Activated CD8-positive, alpha-beta memory T cell treated with anti-CD3 and anti-CD28 coated beads, Interleukin-2, amount 50 U/mL, for 48 hours (primary cell): ENCODE data around the gene CEP72.
"Not testable (repeated sequence)": the region's sequence is repeated elsewhere in the genome, so short reads cannot be mapped to it uniquely, and the experiment has no call there.

Source experiments
- DNase-seq: peaks from one replicate; pipeline ENCODE4 v3.0.0-alpha.2; 2020

The CEP72 gene

DNA sequence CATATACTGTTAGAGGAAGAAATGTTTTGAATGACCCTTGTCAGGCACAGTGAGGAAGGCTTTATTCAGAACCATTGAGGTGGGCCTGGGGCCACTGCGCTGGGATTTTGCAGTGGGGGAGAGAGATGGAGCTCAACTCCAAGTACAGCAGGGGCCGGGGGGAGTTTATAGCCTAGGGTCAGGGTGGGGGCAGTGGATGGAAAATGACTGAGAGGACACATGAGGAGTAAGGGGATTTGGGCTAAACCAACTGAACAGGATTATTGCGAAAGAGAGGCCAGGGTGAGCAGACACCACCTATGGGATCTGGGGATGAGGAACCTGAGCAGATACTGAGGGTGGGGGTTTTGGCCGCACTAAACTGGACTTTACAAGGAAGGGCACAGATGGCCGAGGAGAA is 6.3 kb downstream of the CEP72 start:
- no peak for DNase-seq

DNA sequence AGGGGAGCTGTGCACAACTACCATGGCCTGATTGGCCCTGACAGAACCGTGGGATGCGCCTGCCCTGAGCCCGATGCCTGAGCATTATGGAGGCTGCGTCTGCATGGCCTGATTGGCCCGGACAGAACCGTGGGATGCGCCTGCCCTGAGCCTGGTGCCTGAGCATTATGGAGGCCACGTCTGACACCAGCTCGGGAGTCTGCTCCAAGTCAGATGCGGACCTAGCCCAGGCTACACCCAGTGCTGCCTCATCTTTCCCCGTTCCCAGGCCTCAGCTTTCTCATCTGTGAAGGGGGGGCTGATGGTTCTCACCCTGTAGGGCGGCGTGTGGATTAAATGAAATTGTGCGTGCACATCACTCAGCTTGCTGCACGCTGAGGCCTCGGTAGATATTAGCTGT is 7.3 kb downstream of the CEP72 start:
- no peak for DNase-seq

DNA sequence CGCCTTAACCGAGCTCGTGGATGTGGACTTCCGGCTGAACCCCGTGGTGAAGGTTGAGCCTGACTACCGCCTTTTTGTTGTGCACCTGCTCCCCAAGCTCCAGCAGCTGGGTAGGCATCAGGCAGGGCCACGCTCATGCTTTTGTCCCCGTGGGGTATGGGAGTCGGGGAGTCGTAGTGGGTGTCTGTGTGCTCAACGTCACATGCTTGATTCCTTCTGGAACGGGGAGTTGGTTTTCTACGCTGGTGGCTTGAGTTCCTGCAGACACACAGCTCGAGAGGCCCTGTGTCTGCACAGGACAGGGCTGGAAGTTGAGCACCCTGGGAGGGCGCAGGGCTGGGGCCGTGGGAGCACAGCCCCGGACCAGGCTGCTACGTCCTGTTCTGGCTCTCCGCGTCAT is 8.0 kb downstream of the CEP72 start:
- no peak for DNase-seq

DNA sequence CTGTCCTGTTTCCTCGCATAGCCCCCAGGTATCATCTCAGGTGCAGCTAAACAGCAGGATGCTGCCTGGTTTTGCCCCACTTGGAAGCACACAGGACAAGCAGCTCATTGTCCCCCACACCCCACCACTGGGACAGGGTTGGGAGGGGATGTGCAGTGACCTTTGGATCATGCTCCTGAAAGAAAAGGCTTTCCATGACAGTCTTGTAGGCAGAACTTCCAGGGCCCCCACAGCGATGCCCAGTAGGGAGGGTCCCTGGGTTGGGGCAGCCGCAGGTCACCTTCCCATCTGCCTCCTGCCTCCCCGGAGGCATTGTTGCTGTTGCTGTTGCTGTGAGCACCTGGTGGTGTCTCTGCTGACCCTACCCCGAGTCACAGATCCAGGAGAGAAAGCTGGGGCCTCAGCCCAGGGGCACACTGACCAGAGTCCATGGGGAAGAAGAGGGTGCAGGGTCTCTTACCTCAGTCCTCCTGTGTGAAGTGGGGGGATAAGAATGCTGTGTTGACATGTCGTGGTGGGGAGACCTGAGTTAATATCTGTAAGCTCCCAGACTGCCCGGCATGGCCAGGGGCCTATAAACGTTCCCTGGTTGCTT is 8.5 kb downstream of the CEP72 start:
- DNase-seq, result no peak

DNA sequence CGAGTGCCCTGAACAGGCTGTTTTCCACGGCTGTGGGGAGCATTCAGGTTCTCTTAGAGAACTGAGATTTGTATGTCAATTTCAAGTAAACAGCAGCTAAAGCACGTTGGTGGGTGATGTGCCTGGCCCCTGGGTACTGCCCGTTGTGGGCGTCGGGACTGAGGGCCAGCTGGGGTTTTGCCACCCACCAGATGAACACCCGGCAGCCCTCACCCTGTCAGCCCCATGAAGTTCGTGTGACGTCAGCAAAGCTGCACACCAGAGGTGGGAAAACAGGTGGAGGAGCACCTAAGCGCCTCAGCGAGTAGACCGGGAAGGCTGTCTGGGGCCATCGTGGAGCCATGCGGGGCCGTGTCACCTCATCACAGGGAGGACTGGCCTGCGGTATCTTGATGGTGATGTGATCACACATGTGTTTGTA is 9.2 kb downstream of the CEP72 start:
- no peak for DNase-seq

DNA sequence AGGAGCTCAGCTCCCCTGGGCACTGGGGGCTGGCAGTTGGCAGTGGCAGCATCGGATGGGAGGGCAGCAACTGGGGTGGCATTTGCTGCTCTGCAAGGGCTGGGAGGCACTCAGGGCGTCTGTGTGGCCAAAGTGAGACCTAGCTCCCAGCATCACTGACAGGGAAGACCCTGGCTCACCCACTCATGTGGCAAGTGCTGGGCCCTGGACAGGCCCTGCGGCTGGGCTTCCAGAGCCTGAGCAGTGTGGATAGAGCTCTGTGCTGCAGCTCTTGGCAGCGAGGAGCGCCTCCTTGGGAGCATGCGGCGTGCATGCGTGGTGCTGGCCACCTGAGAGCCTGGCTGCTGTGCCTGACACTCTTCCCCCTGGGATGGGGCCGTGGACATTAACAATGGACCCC is 10.2 kb downstream of the CEP72 start:
- DNase-seq, result no peak

DNA sequence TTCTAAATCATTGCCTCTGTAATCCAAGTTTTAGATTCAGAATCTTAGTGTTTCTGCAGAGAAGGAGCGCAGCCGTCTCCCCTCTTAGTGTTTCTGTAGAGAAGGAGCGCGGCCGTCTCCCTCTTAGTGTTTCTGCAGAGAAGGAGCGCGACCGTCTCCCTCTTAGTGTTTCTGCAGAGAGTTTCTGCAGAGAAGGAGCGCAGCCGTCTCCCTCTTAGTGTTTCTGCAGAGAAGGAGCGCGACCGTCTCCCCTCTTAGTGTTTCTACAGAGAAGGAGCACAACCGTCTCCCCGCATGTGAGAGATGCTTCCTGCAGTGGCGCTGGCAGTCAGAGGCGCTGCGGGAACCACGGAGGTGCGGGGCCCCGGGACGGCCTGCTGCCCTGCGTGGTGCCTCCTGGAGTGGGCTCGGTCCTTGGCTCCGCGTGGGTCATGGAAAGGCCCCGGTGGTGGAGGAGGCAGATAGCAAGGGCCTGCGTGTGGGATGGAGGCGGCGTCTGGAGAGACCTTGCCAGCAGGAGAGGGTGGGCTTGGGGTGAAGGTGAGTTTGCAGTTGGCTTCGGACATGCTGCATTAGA is 10.9 kb downstream of the CEP72 start:
- no peak for DNase-seq

DNA sequence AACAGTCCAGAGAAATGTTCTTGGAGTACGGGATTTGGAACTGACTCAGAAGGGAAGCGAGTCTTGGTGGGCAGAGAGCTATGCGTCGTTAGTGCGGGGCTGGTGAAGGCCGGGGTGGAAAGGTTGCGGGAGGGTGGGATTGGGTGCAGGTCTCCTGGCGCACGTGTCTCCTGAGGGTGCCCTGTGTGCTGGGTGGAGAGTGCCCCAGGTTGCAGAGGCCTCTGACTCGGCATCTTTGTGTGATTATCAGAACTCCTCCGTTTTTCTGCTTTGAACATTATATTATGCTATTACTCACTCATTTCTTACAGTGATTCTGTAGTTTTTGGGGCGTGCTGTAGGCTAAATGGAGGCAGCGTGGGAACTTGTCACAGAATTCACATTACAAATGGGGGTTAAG is 11.4 kb downstream of the CEP72 start:
- DNase-seq, result no peak

DNA sequence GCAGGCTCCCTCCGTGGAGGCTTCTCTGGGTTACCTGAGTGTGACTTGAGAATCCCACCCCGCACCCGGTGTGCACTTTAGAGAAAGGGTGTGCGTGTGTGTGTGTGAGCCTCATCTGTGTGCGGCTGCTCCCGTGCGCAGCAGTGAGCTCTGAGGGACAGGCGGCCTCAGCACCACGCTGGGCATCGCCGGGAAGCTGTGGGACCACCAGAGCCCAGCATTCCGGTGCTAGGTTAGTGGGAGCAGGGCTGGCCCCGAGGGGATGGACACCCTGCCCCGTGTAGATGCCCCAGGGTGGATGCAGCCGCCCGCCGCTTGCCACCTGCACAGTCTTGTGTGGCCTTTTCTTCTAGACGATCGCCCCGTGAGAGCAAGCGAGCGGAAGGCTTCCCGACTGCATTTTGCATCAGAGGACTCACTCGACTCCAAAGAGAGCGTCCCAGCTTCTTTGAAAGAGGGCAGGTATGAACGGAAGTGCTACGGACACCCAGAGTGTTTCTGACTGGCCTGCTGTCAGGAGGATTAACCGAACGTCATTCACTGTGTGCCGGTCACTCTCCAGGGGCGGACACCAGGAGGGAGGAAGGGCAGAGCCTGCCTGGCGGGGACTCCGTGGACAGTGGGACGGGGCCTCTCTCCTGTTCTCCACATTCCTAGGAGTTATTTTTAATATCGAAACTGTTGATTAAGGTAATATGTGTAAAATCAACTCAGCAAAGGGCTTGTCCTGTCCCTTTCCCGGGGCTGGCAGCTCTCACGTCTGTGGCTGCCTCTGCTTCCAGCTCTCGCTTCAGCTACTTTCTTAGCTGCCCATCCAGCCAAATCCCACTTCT is 12.2 kb downstream of the CEP72 start:
- no peak for DNase-seq

DNA sequence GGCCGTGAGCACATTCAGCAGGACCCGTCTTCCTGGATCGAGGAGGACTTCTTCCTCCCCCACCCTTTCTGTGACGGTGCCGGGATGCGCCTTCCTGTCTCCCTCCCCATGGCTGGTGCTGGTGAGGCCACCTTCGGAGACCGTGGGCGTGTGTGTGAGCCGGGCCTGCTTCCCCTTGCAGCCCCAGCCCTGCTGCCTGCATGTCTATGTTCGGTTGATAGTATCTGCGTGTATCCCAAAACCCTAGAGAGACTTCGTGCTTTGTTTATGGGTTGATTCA is 12.8 kb downstream of the CEP72 start:
- no peak for DNase-seq

DNA sequence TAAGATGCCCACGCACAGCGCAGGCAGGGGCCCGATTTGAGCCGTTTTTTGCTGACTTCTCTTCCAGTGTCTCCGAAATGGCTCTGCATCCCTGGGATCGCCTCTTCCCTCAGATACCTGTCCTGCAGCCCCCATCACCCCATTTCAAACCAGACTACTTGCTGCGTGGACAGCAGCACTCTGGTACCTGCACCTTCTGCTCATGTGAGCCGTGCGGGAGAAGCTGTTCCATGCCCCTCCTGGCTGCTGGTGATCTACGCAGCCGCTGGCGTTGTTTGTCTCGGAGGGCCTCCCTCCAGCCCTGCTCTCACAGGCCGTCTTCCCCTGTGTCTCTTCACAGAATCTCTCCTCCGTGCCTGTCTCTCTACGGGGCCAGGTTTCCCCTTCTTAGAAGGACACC is 13.4 kb downstream of the CEP72 start:
- DNase-seq, result no peak

DNA sequence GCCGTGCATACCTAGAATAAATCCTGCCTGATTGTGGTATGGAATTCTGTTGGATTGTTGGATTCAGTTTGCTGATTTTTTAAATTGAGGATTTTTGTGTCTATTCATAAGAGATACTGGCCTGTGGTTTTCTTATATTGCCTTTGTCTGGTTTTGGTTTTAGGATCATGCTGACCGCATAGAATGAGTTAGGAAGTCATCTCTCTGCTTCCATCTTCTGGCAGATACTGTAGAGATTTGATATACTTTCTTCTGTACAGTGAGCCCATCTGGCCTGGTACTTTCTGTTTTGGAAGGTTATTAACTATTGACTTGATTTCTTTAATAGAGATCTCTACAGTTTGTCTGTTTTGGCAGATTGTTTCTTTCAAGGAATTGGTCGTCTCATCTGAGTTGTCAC is 14.7 kb downstream of the CEP72 start:
- DNase-seq, result no peak

DNA sequence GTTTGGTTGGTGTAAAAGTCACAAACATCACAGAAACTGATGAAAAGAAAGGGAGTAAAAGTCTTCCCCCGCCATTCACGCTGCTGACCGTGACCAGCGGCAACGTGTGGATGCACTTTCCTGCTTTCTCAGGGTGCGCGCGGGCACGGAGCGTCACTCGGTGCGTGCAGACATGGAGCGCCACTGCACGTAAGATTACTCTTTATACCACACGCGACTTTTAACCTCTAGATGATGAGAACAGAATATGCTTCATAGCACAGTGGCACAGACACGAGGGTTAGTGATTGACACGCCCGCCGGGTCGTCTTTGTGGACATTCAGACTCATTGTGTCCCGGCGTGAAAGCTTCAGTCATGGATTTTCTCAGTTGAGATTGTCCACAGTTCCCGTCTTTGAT is 15.7 kb downstream of the CEP72 start:
- no peak for DNase-seq

DNA sequence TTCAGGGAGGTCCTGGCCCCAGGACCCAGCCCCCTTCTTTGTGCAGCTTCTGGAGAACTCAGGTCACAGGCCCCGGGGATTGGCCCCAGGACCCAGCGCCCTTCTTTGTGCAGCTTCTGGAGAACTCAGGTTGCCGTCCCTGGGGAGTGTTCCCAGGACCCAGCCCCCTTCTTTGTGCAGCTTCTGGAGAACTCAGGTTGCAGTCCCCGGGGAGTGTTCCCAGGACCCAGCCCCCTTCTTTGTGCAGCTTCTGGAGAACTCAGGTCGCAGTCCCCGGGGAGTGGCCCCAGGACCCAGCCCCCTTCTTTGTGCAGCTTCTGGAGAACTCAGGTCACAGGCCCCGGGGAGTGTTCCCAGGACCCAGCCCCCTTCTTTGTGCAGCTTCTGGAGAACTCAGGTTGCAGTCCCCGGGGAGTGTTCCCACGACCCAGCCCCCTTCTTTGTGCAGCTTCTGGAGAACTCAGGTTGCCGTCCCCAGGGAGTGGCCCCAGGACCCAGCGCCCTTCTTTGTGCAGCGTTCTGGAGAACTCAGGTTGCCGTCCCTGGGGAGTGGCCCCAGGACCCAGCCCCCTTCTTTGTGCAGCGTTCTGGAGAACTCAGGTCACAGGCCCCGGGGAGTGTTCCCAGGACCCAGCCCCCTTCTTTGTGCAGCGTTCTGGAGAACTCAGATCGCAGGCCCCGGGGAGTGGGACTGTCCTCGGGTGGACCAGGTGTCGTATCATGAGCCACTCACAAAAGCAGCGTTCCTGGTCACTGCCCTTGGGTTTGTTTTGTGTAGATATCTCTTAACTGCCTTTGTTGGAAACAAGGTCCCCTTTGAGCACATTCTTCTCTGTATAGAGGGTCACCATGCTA is 16.4 kb downstream of the CEP72 start:
- DNase-seq, result not testable (repeated sequence)

DNA sequence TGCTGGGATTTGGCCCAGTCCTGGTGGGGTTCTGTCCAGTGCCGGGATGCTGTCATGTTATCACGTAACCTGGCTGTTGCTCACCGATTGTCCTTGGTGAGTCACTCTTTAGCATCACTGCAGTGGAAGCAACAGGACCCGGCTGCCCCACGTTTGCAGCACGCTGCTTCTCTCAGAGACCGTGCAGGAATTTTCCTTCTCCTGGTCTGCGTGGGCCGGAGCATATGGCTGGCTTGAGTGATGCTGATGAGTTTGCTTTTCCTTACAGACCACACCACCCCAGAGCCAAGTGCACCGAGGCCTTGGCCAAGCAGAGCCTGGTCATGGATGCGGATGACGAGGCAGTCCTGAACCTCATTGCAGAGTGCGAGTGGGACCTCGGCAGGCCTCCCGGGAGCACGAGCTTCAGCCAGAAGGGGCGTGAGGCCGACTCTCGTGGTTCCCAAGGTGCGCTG is 21.4 kb downstream of the CEP72 start:
- no peak for DNase-seq

DNA sequence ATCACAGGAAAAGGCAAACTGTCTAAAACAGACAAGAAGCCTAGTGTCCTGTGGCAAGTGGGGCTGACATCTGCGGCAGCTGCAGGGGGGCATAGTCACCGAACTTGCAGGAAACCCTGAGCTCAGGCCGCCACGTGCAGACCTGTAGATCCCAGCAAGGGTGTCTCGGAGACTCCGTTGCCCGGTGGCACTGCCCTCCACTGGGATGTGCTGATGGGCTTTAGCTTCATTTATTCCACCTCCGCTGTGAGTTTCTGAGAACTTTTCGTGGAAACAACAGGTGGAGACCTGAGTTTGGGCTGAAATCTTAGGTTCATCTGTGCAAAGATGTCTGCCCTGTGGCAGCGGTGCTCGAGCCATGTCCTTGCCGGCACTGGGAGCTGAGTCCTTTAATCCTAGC is 22.1 kb downstream of the CEP72 start:
- no peak for DNase-seq

DNA sequence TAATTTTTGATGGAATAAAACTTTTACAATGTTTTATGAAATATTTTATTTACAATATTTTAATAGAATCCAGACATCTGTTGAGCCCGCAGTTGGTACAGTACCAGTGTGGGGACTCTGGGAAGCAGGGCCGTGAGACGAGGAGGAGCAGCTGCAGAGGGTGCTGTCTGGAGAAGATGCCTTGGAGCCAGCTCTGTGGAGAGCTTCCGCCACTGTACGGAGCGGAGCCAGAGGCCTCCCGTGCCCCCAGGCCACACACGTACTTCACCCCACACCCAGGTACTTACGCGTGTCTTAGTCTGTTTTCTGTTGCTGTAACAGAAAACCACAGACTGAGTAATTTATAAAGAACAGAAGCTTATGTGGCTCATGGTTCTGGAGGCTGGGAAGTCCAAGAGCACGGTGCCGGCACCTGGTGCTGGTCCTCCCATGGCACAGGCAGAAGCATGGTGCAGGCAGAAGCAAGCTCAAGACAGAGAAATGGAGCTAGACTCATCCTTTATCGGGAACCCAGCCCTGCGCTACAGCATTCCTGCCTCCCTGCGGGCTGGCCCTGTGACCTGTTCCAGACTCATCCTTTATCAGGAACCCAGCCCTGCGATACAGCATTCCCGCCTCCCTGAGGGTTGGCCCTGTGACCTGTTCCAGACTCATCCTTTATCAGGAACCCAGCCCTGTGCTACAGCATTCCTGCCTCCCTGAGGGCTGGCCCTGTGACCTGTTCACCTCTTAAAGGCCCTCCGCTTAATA is 23.3 kb downstream of the CEP72 start:
- DNase-seq, result no peak

DNA sequence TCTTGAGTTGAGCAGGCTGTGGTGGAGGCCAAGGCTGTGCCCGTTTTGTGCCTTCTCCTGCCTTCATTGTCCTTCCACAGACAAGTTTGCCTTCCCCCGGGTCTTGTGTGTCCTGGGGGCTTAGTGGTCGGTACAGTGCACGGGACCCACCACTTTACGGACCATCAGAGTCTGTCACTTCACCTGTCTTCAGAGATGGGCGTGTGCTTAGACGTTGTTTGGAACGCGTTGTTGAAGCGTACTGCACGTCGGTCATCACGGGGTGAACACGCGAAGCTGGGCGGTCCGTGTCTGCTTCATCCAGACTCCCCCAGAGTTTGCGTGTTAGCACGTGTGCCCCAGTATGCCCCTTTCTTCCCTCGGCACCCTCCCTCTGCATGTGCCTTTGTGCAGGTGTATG is 24.8 kb downstream of the CEP72 start:
- no peak for DNase-seq

DNA sequence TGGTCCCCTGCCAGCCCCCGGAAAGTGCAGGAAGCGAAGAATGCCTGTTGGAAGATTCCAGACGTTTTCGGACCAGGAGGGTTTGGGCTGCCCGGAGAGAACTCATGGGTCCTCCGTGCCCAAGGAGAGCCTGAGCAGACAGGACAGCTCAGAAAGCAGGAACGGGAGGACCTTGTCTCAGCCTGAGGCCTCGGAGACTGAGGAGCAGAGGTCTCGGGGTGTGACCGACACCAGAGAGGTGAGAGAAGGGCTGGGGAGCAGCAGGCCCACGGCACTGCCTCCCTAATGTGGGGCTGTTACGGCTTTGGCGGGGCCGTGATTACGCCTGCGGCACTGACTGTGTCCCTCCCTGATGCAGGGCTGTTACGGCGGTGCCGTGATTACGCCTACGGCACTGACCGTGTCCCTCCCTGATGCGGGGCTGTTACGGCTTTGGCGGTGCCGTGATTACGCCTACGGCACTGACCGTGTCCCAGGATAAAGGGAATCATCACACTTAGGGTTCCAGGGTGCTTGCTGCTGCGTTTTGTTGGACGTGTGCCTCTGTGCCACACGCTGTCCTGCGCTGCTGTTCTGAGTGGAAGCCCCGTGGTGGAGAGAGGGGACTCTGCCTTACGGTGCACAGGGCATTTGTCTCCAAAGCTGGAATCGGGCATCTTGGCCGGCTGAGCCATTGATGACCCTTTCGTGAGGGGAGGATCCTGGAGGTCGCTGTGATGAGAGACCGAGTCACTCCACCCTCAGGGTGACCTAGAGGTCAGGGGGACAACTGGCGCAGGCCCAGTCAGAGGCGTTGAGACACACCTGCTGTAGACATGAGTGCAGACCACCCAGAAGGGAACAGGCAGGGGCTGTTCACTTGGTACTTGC is 25.7 kb downstream of the CEP72 start:
- DNase-seq, result no peak

DNA sequence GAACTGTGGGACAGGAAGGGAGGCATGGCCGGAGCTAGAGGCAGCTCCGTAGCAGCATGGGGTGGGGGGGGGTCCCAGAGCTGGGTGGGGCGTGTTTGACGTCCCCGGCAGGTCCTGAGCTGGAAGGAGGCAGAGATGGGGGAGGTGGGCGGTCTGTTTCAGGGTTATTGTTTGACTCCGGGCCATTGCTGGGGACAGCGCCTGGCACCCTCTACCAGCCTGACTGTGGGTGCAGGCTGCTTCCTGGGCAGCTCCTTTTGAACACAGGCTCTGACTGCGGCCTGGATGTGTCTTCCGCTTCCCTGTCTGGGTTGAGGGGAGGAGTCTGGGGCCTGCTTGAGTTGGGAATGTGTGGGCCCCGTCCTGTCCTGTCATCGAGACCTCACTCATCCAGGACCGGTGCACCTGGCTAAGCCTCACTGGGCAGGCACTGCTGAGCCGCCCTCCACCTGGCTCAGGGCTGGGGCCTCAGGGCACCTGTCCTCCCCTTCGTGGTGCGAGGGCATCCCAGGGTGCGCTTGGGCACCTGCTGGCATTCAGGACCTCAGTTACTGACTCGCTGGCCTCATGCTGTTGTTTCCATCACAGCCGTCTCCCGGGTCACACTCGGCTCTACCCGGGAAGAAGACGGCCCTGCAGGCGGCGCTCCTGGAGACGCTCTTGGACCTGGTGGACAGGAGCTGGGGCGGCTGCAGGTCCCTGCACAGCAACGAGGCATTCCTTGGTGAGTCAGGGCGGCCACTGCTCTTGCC is 26.5 kb downstream of the CEP72 start:
- no peak for DNase-seq

DNA sequence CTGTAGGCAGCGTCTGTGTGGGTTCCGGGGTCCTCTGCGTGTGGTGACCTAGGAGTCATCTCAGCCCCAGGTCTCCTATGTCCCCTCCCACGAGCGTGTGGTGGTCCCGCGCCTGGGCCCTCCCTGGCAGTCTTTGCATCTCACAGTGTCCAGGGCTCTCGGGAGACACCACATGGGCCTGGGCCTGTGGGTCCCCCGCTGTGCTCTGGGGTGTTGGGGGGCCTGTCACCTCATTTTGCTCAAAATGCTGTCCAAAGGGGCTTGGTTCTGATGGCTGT is 27.1 kb downstream of the CEP72 start:
- no peak for DNase-seq
